ENCODE data around the gene ZBTB2.
A peak's percentile ranks its signal among the peaks of the same experiment; 100 is the strongest.
"Not testable (repeated sequence)": the region's sequence is repeated elsewhere in the genome, so short reads cannot be mapped to it uniquely, and the experiment has no call there.

ZBTB2 gene

GRCh38 chr6:151325075-151326050, 66.0 kb downstream of the ZBTB2 start:
- no peak for DNase-seq

- no peak for DNase-seq
Observed at GRCh38 chr6:151324488-151324825, 66.9 kb downstream of the ZBTB2 start.

GRCh38 chr6:151323791-151324487, 67.4 kb downstream of the ZBTB2 start:
- DNase-seq, result peak; percentile 58

- DNase-seq, result no peak
Observed at GRCh38 chr6:151322570-151322969, 68.8 kb downstream of the ZBTB2 start.

GRCh38 chr6:151321438-151321837, 69.9 kb downstream of the ZBTB2 start:
- no peak for DNase-seq

GRCh38 chr6:151320140-151320539, 71.2 kb downstream of the ZBTB2 start:
- no peak for DNase-seq

- no peak for DNase-seq
Observed at GRCh38 chr6:151317995-151318365, 73.4 kb downstream of the ZBTB2 start.

GRCh38 chr6:151317103-151317994, 74.0 kb downstream of the ZBTB2 start:
- DNase-seq, result no peak

GRCh38 chr6:151315661-151316060, 75.7 kb downstream of the ZBTB2 start:
- not testable (repeated sequence) for DNase-seq
